WERI-Rb-1 (cell line): Measurements from ENCODE around the gene ZNF503.
A peak's percentile ranks its signal among the peaks of the same experiment; 100 is the strongest.

Experiments used
- DNase-seq: peaks from one replicate; pipeline ENCODE4 v3.0.0-alpha.2; 2020
- H3K27ac ChIP-seq: fragments of 250-450 bp; sonication (Bioruptor Pico); 2 replicates; pipeline ENCODE4 v1.5.1; 2020; ENCODE audit warnings: mild to moderate bottlenecking, moderate library complexity
- H3K27me3 ChIP-seq: fragments of 250-450 bp; sonication (Bioruptor Pico); 2 replicates; pipeline ENCODE4 v1.5.1; 2021; ENCODE audit warnings: mild to moderate bottlenecking, low read depth, moderate library complexity; ENCODE audit not compliant: insufficient read depth, severe bottlenecking
- H3K36me3 ChIP-seq: fragments of 250-450 bp; sonication (Bioruptor Pico); 2 replicates; pipeline ENCODE4 v1.5.1; 2020; ENCODE audit warnings: mild to moderate bottlenecking, moderate library complexity
- H3K4me3 ChIP-seq: 2 replicates; pipeline ENCODE4 v1.5.1; 2011; ENCODE audit warnings: low read depth, mild to moderate bottlenecking, control low read depth, low read length
- H3K9me3 ChIP-seq: fragments of 250-450 bp; sonication (Bioruptor Pico); 2 replicates; pipeline ENCODE4 v1.5.1; 2021; ENCODE audit warnings: mild to moderate bottlenecking, moderate library complexity; ENCODE audit not compliant: severe bottlenecking
- CTCF ChIP-seq: IDR thresholded peaks from 2 replicates; pipeline ENCODE4 v1.5.1; 2011; ENCODE audit warnings: low read depth, mild to moderate bottlenecking, control low read depth, inconsistent platforms, low read length

The ZNF503 gene

DNA sequence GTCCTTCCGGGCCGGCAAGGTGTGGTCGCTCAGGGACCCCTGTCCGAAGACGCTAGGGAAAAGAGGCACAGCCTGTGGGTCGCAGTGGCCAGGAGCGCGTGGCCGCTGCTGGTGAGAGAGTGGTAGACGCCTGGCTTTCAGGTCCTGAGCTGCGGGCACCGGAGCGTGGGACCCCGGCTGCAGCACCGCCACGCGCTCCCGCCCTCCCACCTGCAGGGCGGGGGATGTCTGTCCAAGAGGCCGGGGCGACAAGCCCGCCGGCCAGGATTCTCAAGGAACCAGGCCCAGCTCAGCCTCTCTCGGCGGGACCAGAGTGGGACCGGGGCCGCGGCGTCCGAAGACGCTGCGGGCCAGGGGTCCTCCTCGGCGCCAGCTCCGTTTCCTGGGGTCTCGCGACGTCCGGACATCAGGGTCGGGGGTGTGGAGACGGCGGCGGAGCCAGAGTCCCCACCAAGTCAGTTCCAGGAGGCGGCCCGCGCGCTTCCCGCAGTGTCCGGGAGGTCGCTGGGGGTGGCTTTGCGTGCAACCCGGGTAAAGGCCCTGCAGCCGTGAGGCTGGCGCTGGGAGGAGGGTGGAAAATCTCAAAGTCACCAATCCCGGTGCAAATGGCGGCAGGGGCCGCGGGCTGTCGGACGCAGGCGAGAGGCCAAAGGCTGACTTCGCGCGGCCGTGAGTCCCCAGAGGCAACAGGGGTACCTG, 5.5 kb downstream of the ZNF503 start:
- TF ChIP-seq CTCF = no peak
- H3K27me3 ChIP-seq = no peaks in the 10 kb centered on the region
- no peak overlapping the region for H3K27ac ChIP-seq
- H3K36me3 ChIP-seq = peaks cover 21% of the 10 kb centered on the region
- no peaks in the 10 kb centered on the region for H3K9me3 ChIP-seq
- H3K4me3 ChIP-seq = no peak overlapping the region
- no peak for DNase-seq

DNA sequence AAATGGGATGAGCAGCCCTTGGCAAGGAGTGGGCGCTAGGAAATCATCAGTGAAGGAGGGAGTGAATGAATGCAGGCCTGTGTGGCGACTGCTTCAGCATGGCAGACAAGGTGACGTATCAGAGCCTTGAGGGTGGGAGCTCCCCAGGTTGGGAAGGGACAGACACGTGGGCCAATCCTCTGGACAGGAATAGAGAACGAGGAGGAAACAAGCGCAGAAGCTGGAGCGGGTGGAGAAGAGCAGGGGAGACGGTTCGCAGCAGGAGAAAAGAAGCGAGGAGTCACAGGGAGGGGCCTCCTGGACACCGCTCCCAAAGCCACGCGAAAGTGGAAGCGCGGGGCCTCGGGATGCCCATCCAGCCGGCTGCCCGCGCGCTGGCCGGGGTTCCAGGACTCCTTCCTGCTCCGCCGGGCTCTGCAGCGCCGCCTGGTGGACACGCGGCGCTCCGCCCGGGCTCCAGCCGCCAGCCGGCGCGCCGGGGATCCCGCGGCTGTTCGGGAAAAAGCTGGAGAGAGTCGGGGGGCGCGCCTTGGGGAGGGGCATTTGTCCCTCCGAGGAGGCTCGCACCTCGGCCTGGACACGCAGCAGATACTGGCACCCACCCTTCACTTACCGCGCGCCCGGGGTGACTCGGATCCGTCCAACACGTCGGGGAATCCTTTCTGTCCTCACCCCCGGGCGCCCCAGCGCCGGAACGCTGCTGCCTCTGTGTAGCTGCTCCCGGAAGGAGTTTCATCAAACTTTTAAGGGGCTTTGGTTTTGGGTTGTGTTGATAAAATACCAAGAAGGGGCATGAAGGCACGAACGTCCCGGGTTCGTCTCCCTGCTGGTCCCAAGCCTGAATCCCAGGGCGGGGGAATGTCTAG, 6.3 kb downstream of the ZNF503 start:
- DNase-seq = no peak
- H3K9me3 ChIP-seq = no peaks in the 10 kb centered on the region
- TF ChIP-seq CTCF = peak; percentile 35
- H3K36me3 ChIP-seq = peaks cover 21% of the 10 kb centered on the region
- H3K4me3 ChIP-seq = no peak overlapping the region
- H3K27me3 ChIP-seq = no peaks in the 10 kb centered on the region
- H3K27ac ChIP-seq = no peak overlapping the region; the same call in 1 of the 2 replicates

DNA sequence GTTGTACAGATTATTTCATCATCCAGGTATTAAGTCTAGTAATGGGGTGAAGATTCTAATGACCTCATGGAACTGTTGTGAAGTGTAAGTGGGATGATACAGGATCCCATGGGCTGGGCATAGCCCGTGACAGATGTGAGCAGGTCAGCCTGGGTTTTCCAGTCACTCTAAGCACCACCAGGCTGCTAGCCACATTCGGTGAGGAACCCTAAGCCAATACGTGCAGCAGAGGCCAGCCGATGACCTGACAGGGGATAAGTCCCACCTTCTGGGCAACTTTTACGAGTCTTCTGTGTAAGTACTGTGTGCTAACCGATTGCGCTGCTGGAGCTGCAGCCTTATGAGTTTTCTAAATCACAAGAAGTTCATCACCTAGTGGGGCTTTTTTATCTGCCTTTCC, 7.3 kb downstream of the ZNF503 start:
- no peak overlapping the region for H3K4me3 ChIP-seq
- peaks cover 15% of the 10 kb centered on the region for H3K36me3 ChIP-seq
- DNase-seq = peak; percentile 72
- no peak for TF ChIP-seq CTCF
- no peaks in the 10 kb centered on the region for H3K9me3 ChIP-seq
- no peaks in the 10 kb centered on the region for H3K27me3 ChIP-seq
- peak overlapping the region; percentile 44 for H3K27ac ChIP-seq

DNA sequence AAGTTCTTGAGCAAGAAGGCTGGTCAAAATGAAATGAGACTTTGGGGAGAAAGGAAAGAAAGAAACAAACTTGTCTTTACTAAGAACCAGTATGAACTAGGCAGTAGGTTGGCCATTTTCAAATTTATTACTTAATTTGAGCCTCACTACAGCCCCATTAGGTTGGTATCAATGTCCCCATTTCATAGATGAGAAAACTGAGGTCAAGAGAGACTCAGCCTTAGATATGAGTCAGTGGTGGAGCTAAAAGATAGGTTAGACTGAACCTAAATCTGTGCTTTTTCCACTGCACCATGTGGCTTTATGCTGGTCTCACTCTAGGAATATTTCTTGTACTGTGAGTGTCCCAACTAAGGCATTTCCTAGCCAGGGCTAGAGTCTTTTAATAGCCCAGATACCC, 8.8 kb downstream of the ZNF503 start:
- TF ChIP-seq CTCF = no peak
- Histone ChIP-seq H3K27me3 (no peaks in the 10 kb centered on the region), H3K27ac (no peak overlapping the region), H3K9me3 (no peaks in the 10 kb centered on the region), H3K4me3 (no peak overlapping the region), H3K36me3 (peaks cover 3% of the 10 kb centered on the region; the same call in 1 of the 2 replicates)
- no peak for DNase-seq

GRCh38 chr10:75392271-75392670, 9.3 kb downstream of the ZNF503 start:
- Histone ChIP-seq H3K27me3 (no peaks in the 10 kb centered on the region), H3K36me3 (peaks cover 3% of the 10 kb centered on the region; the same call in 1 of the 2 replicates), H3K9me3 (no peaks in the 10 kb centered on the region), H3K4me3 (no peak overlapping the region), H3K27ac (no peak overlapping the region)
- no peak for DNase-seq
- TF ChIP-seq CTCF = no peak
